Gastroesophageal sphincter (tissue), 4 donors: ENCODE measurements around the gene PIGP. TPM values are rescaled to one million over a fixed set of nuclear protein-coding genes. Genes with fewer than 3 reads are reported as not detected.
"Not testable (repeated sequence)": the region's sequence is repeated elsewhere in the genome, so short reads cannot be mapped to it uniquely, and the experiment has no call there.

Source experiments
- ATAC-seq: fragments of 150-250 bp; one replicate; pipeline ENCODE4 v1.9.1; 2016; ENCODE audit warnings: mild to moderate bottlenecking, moderate library complexity
- H3K27ac ChIP-seq, 4 donors: fragments of 200-600 bp; sonication (generic) in 3 of 4; 1 replicate in 3 of 4; 2 replicates in 1 of 4; pipeline ENCODE4 v1.5.1; 2016 to 2019
- H3K27me3 ChIP-seq: fragments of 200-600 bp; sonication (generic); one replicate; pipeline ENCODE4 v1.5.1; 2019
- H3K36me3 ChIP-seq, 2 donors: fragments of 200-600 bp; sonication (generic); one replicate each; pipeline ENCODE4 v1.5.1; 2019; ENCODE audit warnings: control low read depth in 1 of 2
- H3K4me1 ChIP-seq, 3 donors: fragments of 200-600 bp; sonication (generic); 1 replicate in 2 of 3; 2 replicates in 1 of 3; pipeline ENCODE4 v1.5.1; 2016 to 2019; ENCODE audit warnings: control low read depth in 2 of 3
- H3K4me3 ChIP-seq, 2 donors: fragments of 200-600 bp; sonication (generic); one replicate each; pipeline ENCODE4 v1.5.1; 2019; ENCODE audit warnings: mild to moderate bottlenecking in 1 of 2, moderate library complexity in 1 of 2
- H3K9me3 ChIP-seq, 3 donors: fragments of 200-600 bp; sonication (generic); one replicate each; pipeline ENCODE4 v1.5.1; 2017 to 2019; ENCODE audit warnings: control low read depth in 2 of 3
- CTCF ChIP-seq, 4 experiments: fragments of 200-600 bp in 2 of 4; fragments of 450-650 bp in 2 of 4; sonication (generic) in 1 of 4; IDR thresholded peaks; one replicate each; pipeline ENCODE4 v1.5.1; 2017 to 2019; ENCODE audit warnings: antibody characterized with exemption in 4 of 4, mild to moderate bottlenecking in 2 of 4, moderate library complexity in 2 of 4
- EP300 ChIP-seq: sonication (generic); formaldehyde crosslinking; IDR thresholded peaks from one replicate; pipeline ENCODE4 v1.6.1; 2017; ENCODE audit warnings: antibody characterized with exemption, mild to moderate bottlenecking
- POLR2A ChIP-seq, 2 donors: fragments of 450-650 bp; IDR thresholded peaks; one replicate each; pipeline ENCODE4 v1.6.1; 2017; ENCODE audit warnings: antibody characterized with exemption in 2 of 2, mild to moderate bottlenecking in 2 of 2, moderate library complexity in 1 of 2
- POLR2AphosphoS5 ChIP-seq: sonication (generic); formaldehyde crosslinking; IDR thresholded peaks from one replicate; pipeline ENCODE4 v1.6.1; 2017; ENCODE audit warnings: antibody characterized with exemption
- WGBS, 2 donors: methylation state at CpG; one replicate each; pipeline ENCODE4 v1.1.5; 2018; ENCODE audit warnings: low coverage in 1 of 2; 5-methylcytosine and 5-hydroxymethylcytosine counted together
- total RNA-seq, 4 donors: library from RNA; depleted of rRNA; stranded (reverse); fragments of >200 nt; gene quantifications; one replicate each; pipeline ENCODE4 v1.1.0, GENCODE V29; 2016

Gene PIGP
- total RNA-seq, 4 donors from 2014 or later, result 20.7 to 32.1 (median 24.0) TPM

GRCh38 chr21:37058261-37058660, 14.6 kb downstream of the PIGP start:
- Histone ChIP-seq H3K4me1 (peaks cover 0 to 11% (median 5%) of the 10 kb centered on the region in 3 donors), H3K27ac (no peak overlapping the region), H3K4me3 (no peak overlapping the region), H3K9me3 (no peaks in the 10 kb centered on the region), H3K27me3 (no peaks in the 10 kb centered on the region), H3K36me3 (no peaks in the 10 kb centered on the region)
- TF ChIP-seq CTCF (IDR thresholded peaks at IDR 0.05), result no peak
- TF ChIP-seq EP300, result no peak
- TF ChIP-seq POLR2AphosphoS5, result no peak
- TF ChIP-seq POLR2A (IDR thresholded peaks at IDR 0.05), result no peak
- ATAC-seq, result no peak
- WGBS, 2 donors, result 58 to 64% methylated on average over 2 of the region's 2 CpGs

GRCh38 chr21:37057614-37058013, 15.3 kb downstream of the PIGP start:
- Histone ChIP-seq H3K4me1 (peaks cover 0 to 11% (median 5%) of the 10 kb centered on the region in 3 donors), H3K36me3 (no peaks in the 10 kb centered on the region), H3K27me3 (no peaks in the 10 kb centered on the region), H3K9me3 (no peaks in the 10 kb centered on the region), H3K27ac (no peak overlapping the region), H3K4me3 (no peak overlapping the region)
- 89 to 100% methylated on average over 2 to 6 of the region's 7 CpGs for WGBS, 2 donors
- TF ChIP-seq POLR2AphosphoS5, result no peak
- TF ChIP-seq CTCF (IDR thresholded peaks at IDR 0.05), result no peak
- TF ChIP-seq POLR2A (IDR thresholded peaks at IDR 0.05), result no peak
- TF ChIP-seq EP300, result no peak
- no peak for ATAC-seq

- Histone ChIP-seq H3K36me3 (no peaks in the 10 kb centered on the region), H3K27me3 (no peaks in the 10 kb centered on the region), H3K4me3 (no peak overlapping the region), H3K4me1 (peaks cover 0 to 6% (median 4%) of the 10 kb centered on the region in 3 donors), H3K27ac (no peak overlapping the region), H3K9me3 (no peaks in the 10 kb centered on the region)
- TF ChIP-seq POLR2AphosphoS5 (no peak), CTCF (IDR thresholded peaks at IDR 0.05) (no peak)
- WGBS, 2 donors, result 58 to 83% methylated on average over 1 to 2 of the region's 2 CpGs
- no peak for ATAC-seq
Measured at GRCh38 chr21:37055271-37055855, 17.5 kb downstream of the PIGP start.

GRCh38 chr21:37049741-37050140, 23.1 kb downstream of the PIGP start:
- H3K9me3 ChIP-seq, H3K27ac ChIP-seq, ATAC-seq, H3K36me3 ChIP-seq, H3K4me1 ChIP-seq, H3K4me3 ChIP-seq: not testable (repeated sequence)
- WGBS, 2 donors, result 80 to 93% methylated on average over 1 to 2 of the region's 3 CpGs
- H3K27me3 ChIP-seq, result peaks cover 13% of the 10 kb centered on the region

GRCh38 chr21:37047079-37047478, 25.8 kb downstream of the PIGP start:
- WGBS, 2 donors, result 100% methylated on average over 2 of the region's 4 CpGs; no CpG with 5 or more reads in 1 of the 2 donors
- Histone ChIP-seq H3K4me1 (no peaks in the 10 kb centered on the region), H3K27me3 (peaks cover 13% of the 10 kb centered on the region), H3K36me3 (no peaks in the 10 kb centered on the region), H3K27ac (no peak overlapping the region), H3K9me3 (no peaks in the 10 kb centered on the region), H3K4me3 (no peak overlapping the region)
- no peak for ATAC-seq
- TF ChIP-seq POLR2AphosphoS5, result no peak
- TF ChIP-seq POLR2A (IDR thresholded peaks at IDR 0.05), result no peak
- TF ChIP-seq CTCF (IDR thresholded peaks at IDR 0.05), result no peak
- TF ChIP-seq EP300, result no peak
